Muscle layer of duodenum (tissue), 2 donors: ENCODE data around the gene TMPRSS4.
"Not testable (repeated sequence)": the region's sequence is repeated elsewhere in the genome, so short reads cannot be mapped to it uniquely, and the experiment has no call there.

Experiments used
- H3K27ac ChIP-seq: one replicate; pipeline ENCODE4 v1.7.0; 2013; ENCODE audit warnings: mild to moderate bottlenecking, low read length
- H3K27me3 ChIP-seq: one replicate; pipeline ENCODE4 v1.7.0; 2013; ENCODE audit warnings: low read depth, mild to moderate bottlenecking, control low read depth, low read length
- H3K36me3 ChIP-seq, 2 donors: one replicate each; pipeline ENCODE4 v1.7.0; 2013; ENCODE audit warnings: low read length in 2 of 2, control low read depth in 1 of 2, mild to moderate bottlenecking in 1 of 2; ENCODE audit not compliant: insufficient read depth in 2 of 2, control insufficient read depth in 1 of 2
- H3K4me1 ChIP-seq, 2 donors: one replicate each; pipeline ENCODE4 v1.7.0; 2013; ENCODE audit warnings: low read length in 2 of 2, mild to moderate bottlenecking in 2 of 2, control low read depth in 1 of 2, moderate library complexity in 1 of 2; ENCODE audit not compliant: insufficient read depth in 2 of 2, control insufficient read depth in 1 of 2
- H3K4me3 ChIP-seq, 2 donors: one replicate each; pipeline ENCODE4 v1.7.0; 2013; ENCODE audit warnings: low read length in 2 of 2, low read depth in 1 of 2, mild to moderate bottlenecking in 1 of 2
- H3K9me3 ChIP-seq, 2 donors: one replicate each; pipeline ENCODE4 v1.7.0; 2013; ENCODE audit warnings: low read length in 2 of 2, control low read depth in 1 of 2, mild to moderate bottlenecking in 1 of 2; ENCODE audit not compliant: control insufficient read depth in 1 of 2
- donor health status: healthy.

TMPRSS4 gene

GRCh38 chr11:118057251-118058145, 19.4 kb upstream of the TMPRSS4 start:
- Histone ChIP-seq H3K4me3 (no peak overlapping the region), H3K9me3 (no peaks in the 10 kb centered on the region), H3K4me1 (peaks cover 0 to under 1% of the 10 kb centered on the region in 2 donors), H3K36me3 (no peaks in the 10 kb centered on the region), H3K27me3 (no peaks in the 10 kb centered on the region), H3K27ac (no peak overlapping the region)

- no peaks in the 10 kb centered on the region for H3K27me3 ChIP-seq
- H3K9me3 ChIP-seq: no peaks in the 10 kb centered on the region
- no peaks in the 10 kb centered on the region for H3K36me3 ChIP-seq
- no peak overlapping the region for H3K27ac ChIP-seq
- no peaks in the 10 kb centered on the region for H3K4me1 ChIP-seq
- no peak overlapping the region for H3K4me3 ChIP-seq
Measured at GRCh38 chr11:118058311-118059245, 18.3 kb upstream of the TMPRSS4 start.

- no peaks in the 10 kb centered on the region for H3K36me3 ChIP-seq
- no peak overlapping the region for H3K27ac ChIP-seq
- H3K4me3 ChIP-seq: no peak overlapping the region
- no peaks in the 10 kb centered on the region for H3K4me1 ChIP-seq
- no peaks in the 10 kb centered on the region for H3K27me3 ChIP-seq
- no peaks in the 10 kb centered on the region for H3K9me3 ChIP-seq
Measured at GRCh38 chr11:118059246-118059940, 17.5 kb upstream of the TMPRSS4 start.

- Histone ChIP-seq H3K27me3 (no peaks in the 10 kb centered on the region), H3K27ac (no peak overlapping the region), H3K9me3 (no peaks in the 10 kb centered on the region), H3K36me3 (no peaks in the 10 kb centered on the region), H3K4me1 (no peaks in the 10 kb centered on the region), H3K4me3 (no peak overlapping the region)
Measured at GRCh38 chr11:118060081-118060661, 16.7 kb upstream of the TMPRSS4 start.

GRCh38 chr11:118060869-118061268, 16.0 kb upstream of the TMPRSS4 start:
- Histone ChIP-seq H3K36me3 (no peaks in the 10 kb centered on the region), H3K4me3 (no peak overlapping the region), H3K4me1 (no peaks in the 10 kb centered on the region), H3K27me3 (no peaks in the 10 kb centered on the region), H3K9me3 (no peaks in the 10 kb centered on the region), H3K27ac (no peak overlapping the region)

GRCh38 chr11:118061586-118062125, 15.2 kb upstream of the TMPRSS4 start:
- no peaks in the 10 kb centered on the region for H3K27me3 ChIP-seq
- no peaks in the 10 kb centered on the region for H3K9me3 ChIP-seq
- H3K27ac ChIP-seq: no peak overlapping the region
- H3K4me1 ChIP-seq: no peaks in the 10 kb centered on the region
- H3K36me3 ChIP-seq: no peaks in the 10 kb centered on the region
- no peak overlapping the region for H3K4me3 ChIP-seq

- not testable (repeated sequence) for H3K36me3 ChIP-seq, H3K4me1 ChIP-seq, H3K9me3 ChIP-seq, H3K4me3 ChIP-seq, H3K27ac ChIP-seq, H3K27me3 ChIP-seq
Measured at GRCh38 chr11:118062181-118062580, 14.7 kb upstream of the TMPRSS4 start.

- not testable (repeated sequence) for H3K36me3 ChIP-seq, H3K9me3 ChIP-seq, H3K27me3 ChIP-seq, H3K4me3 ChIP-seq, H3K27ac ChIP-seq, H3K4me1 ChIP-seq
Measured at GRCh38 chr11:118062631-118063030, 14.2 kb upstream of the TMPRSS4 start.

- H3K4me3 ChIP-seq: no peak overlapping the region
Measured at GRCh38 chr11:118064956-118065355, 11.9 kb upstream of the TMPRSS4 start.

GRCh38 chr11:118065384-118065783, 11.5 kb upstream of the TMPRSS4 start:
- H3K27ac ChIP-seq: no peak overlapping the region
- H3K36me3 ChIP-seq: no peaks in the 10 kb centered on the region
- H3K4me3 ChIP-seq: no peak overlapping the region
- H3K9me3 ChIP-seq: no peaks in the 10 kb centered on the region
- H3K27me3 ChIP-seq: no peaks in the 10 kb centered on the region
- H3K4me1 ChIP-seq: no peaks in the 10 kb centered on the region

More at GRCh38 chr11:118064956-118065355, 11.9 kb upstream of the TMPRSS4 start:
- Histone ChIP-seq H3K36me3 (no peaks in the 10 kb centered on the region), H3K4me1 (no peaks in the 10 kb centered on the region), H3K9me3 (no peaks in the 10 kb centered on the region), H3K27ac (no peak overlapping the region), H3K27me3 (no peaks in the 10 kb centered on the region)
